HepG2 (cell line): ENCODE data around the gene GRIK4. TPM values are rescaled to one million over a fixed set of nuclear protein-coding genes. Genes with fewer than 3 reads are reported as not detected.
A peak's percentile ranks its signal among the peaks of the same experiment; 100 is the strongest.

Experiments used
- BCL6 ChIP-seq: IDR thresholded peaks from 2 replicates; pipeline ENCODE4 v1.6.1; 2016; ENCODE audit warnings: missing genetic modification reagents, missing compliant biosample characterization
- CEBPG ChIP-seq: IDR thresholded peaks from 2 replicates; pipeline ENCODE4 v1.6.1; 2016
- CREM ChIP-seq, 2 experiments: sonication (generic) in 1 of 2; formaldehyde crosslinking in 1 of 2; IDR thresholded peaks; 2 replicates each; pipeline versions ENCODE4 v1.4.0 to v1.6.1; 2016 to 2020; ENCODE audit warnings: antibody characterized with exemption in 1 of 2, mild to moderate bottlenecking in 1 of 2, missing genetic modification reagents in 1 of 2
- HNF4G ChIP-seq, 2 experiments: sonication (generic) in 1 of 2; formaldehyde crosslinking in 1 of 2; IDR thresholded peaks; 2 replicates each; pipeline versions ENCODE4 v1.4.0 to v1.6.1; 2011 to 2020; ENCODE audit warnings: borderline replicate concordance in 2 of 2, low read depth in 2 of 2, mild to moderate bottlenecking in 2 of 2, low read length in 1 of 2, missing genetic modification reagents in 1 of 2, moderate library complexity in 1 of 2
- MXD4 ChIP-seq: IDR thresholded peaks from 2 replicates; pipeline ENCODE4 v1.6.1; 2016; ENCODE audit warnings: mild to moderate bottlenecking, missing biosample characterization, missing genetic modification reagents
- NONO ChIP-seq, 2 experiments: fragments of 450-650 bp in 1 of 2; sonication (generic) in 1 of 2; formaldehyde crosslinking in 1 of 2; IDR thresholded peaks in 1 of 2; conservative IDR thresholded peaks in 1 of 2; 2 replicates each; pipeline versions ENCODE4 v1.6.1 to v1.8.0; 2017 to 2022; ENCODE audit warnings: mild to moderate bottlenecking in 1 of 2, missing genetic modification reagents in 1 of 2, moderate library complexity in 1 of 2
- RXRB ChIP-seq: IDR thresholded peaks from 2 replicates; pipeline ENCODE4 v1.6.1; 2016; ENCODE audit warnings: borderline replicate concordance, missing genetic modification reagents, missing compliant biosample characterization
- TARDBP ChIP-seq: sonication (generic); formaldehyde crosslinking; IDR thresholded peaks from 2 replicates; pipeline ENCODE4 v1.8.0; 2022; ENCODE audit warnings: mild to moderate bottlenecking, missing genetic modification reagents
- YEATS2 ChIP-seq: sonication (generic); formaldehyde crosslinking; IDR thresholded peaks from 2 replicates; pipeline ENCODE4 v1.4.0; 2020; ENCODE audit warnings: missing genetic modification reagents, borderline replicate concordance
- ZNF34 ChIP-seq: sonication (generic); formaldehyde crosslinking; IDR thresholded peaks from 2 replicates; pipeline ENCODE4 v1.4.0; 2020; ENCODE audit warnings: mild to moderate bottlenecking, missing genetic modification reagents, borderline replicate concordance
- ZNF501 ChIP-seq: sonication (generic); formaldehyde crosslinking; IDR thresholded peaks from 2 replicates; pipeline ENCODE4 v1.5.1; 2020; ENCODE audit warnings: mild to moderate bottlenecking, moderate library complexity, missing genetic modification reagents
- ZNF737 ChIP-seq: sonication (generic); formaldehyde crosslinking; IDR thresholded peaks from 2 replicates; pipeline ENCODE4 v1.5.0; 2020; ENCODE audit warnings: missing genetic modification reagents, mild to moderate bottlenecking, borderline replicate concordance
- polyA plus RNA-seq, 8 experiments: library from polyadenylated mRNA; depleted of rRNA in 3 of 8; stranded (reverse) in 7 of 8; unstranded in 1 of 8; fragments of >200 nt; fragmentation: Illumina TruSeq in 4 of 8; extraction: Trizol in 4 of 8; gene quantifications; 2 replicates each; pipeline versions ENCODE4 v1.2.1 to v1.2.3, GENCODE V29; 2011 to 2016; ENCODE audit warnings: low read depth in 4 of 8, missing spikeins in 1 of 8, mixed read lengths in 1 of 8; ENCODE audit not compliant: insufficient read depth in 1 of 8
- total RNA-seq, 5 experiments: library from RNA; depleted of rRNA; stranded (reverse); fragments of >200 nt; fragmentation: Illumina TruSeq; extraction: Trizol; gene quantifications; 2 replicates each; pipeline ENCODE4 v1.2.3, GENCODE V29; 2016; ENCODE audit warnings: low read depth in 1 of 5
- TF ChIP-seq, protein P1 (sequence below): sonication (generic); formaldehyde crosslinking; IDR thresholded peaks from 2 replicates; pipeline ENCODE4 v1.9.0; 2021; ENCODE audit warnings: missing genetic modification reagents, borderline replicate concordance
- TF ChIP-seq, protein P2 (sequence below): sonication (generic); formaldehyde crosslinking; IDR thresholded peaks from 2 replicates; pipeline ENCODE4 v1.4.0; 2020; ENCODE audit warnings: missing genetic modification reagents
- TF ChIP-seq, protein P3 (sequence below): sonication (generic); formaldehyde crosslinking; IDR thresholded peaks from 2 replicates; pipeline ENCODE4 v1.5.0; 2020; ENCODE audit warnings: mild to moderate bottlenecking, missing genetic modification reagents, moderate library complexity
- TF ChIP-seq, protein P4 (sequence below): IDR thresholded peaks from 2 replicates; pipeline ENCODE4 v1.6.1; 2016; ENCODE audit warnings: missing biosample characterization, missing genetic modification reagents, low read depth
- TF ChIP-seq, protein P5 (sequence below): sonication (generic); formaldehyde crosslinking; IDR thresholded peaks from 2 replicates; pipeline ENCODE4 v1.4.0; 2020; ENCODE audit warnings: missing genetic modification reagents, borderline replicate concordance

Gene GRIK4
- total and polyA plus RNA-seq, 2 of the 13 experiments (the other 11 are each of a cell fraction or from before 2014, with no cell fraction given) = 0.04 to 0.07 TPM

DNA sequence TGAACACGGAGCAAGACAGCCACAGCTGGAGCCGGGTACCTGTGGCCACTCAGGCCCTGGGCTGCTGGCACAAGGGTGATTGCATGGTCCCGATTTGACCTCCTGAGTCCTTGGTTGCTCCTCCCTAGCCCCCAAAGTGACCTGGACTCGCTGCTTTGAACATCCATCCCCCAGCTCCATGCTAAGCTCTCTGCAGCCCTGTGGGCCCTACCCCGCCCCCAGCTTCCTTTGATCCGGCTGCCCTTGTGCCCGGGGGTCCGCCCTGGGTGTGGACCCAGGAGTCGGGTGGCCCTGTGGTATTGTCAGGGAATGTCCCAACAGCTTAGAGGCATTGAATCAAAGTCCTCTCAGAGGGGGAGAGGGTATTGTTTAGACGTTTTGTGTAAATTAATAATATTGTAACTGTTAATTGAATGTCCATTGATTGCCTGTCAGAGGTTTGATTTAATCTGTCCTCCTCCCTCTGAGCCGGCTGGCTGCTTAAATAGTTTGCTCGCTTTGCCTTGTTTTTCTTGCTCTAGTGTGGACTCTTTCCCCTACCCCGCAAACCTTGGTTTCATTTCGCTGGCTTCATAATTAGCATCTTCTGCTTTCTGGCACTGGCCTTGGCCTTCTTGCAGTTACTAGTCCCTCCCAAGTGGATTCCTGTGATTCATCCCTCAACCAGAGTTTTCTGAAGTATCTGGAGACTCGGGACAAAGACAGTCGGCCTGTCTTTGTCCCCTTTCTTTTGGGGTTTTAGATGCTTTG is 20.7 kb downstream of the GRIK4 start (continued):
- TF ChIP-seq NONO (IDR thresholded peaks at IDR 0.05) (no peak), NONO (CRISPR knock-in tag; conservative IDR thresholded peaks at IDR 0.05) (0 out of 2 replicates have a peak, but pooled peaks have one; percentile 47), TARDBP (CRISPR knock-in tag) (no peak), ZNF34 (CRISPR knock-in tag) (no peak), ZNF737 (no peak), YEATS2 (CRISPR knock-in tag) (no peak), CREM (IDR thresholded peaks at IDR 0.05) (no peak), CREM (CRISPR knock-in tag; IDR thresholded peaks at IDR 0.05) (no peak), ZNF501 (no peak), MXD4 (CRISPR knock-in tag) (no peak), RXRB (0 out of 2 replicates have a peak, but pooled peaks have one; percentile 10), CEBPG (CRISPR knock-in tag) (0 out of 2 replicates have a peak, but pooled peaks have one; percentile 5), HNF4G (IDR thresholded peaks at IDR 0.05; ENCODE audit: borderline replicate concordance, low read depth, low read length) (peak; percentile 82), HNF4G (CRISPR knock-in tag; IDR thresholded peaks at IDR 0.05; ENCODE audit: borderline replicate concordance, low read depth) (peak; percentile 47; the same call in 1 of the 2 replicates), BCL6 (peak; percentile 19; the same call in 1 of the 2 replicates)
- TF ChIP-seq, protein P1, sequence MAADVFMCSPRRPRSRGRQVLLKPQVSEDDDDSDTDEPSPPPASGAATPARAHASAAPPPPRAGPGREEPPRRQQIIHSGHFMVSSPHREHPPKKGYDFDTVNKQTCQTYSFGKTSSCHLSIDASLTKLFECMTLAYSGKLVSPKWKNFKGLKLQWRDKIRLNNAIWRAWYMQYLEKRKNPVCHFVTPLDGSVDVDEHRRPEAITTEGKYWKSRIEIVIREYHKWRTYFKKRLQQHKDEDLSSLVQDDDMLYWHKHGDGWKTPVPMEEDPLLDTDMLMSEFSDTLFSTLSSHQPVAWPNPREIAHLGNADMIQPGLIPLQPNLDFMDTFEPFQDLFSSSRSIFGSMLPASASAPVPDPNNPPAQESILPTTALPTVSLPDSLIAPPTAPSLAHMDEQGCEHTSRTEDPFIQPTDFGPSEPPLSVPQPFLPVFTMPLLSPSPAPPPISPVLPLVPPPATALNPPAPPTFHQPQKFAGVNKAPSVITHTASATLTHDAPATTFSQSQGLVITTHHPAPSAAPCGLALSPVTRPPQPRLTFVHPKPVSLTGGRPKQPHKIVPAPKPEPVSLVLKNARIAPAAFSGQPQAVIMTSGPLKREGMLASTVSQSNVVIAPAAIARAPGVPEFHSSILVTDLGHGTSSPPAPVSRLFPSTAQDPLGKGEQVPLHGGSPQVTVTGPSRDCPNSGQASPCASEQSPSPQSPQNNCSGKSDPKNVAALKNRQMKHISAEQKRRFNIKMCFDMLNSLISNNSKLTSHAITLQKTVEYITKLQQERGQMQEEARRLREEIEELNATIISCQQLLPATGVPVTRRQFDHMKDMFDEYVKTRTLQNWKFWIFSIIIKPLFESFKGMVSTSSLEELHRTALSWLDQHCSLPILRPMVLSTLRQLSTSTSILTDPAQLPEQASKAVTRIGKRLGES (CRISPR knock-in tag) = no peak
- TF ChIP-seq, protein P2, sequence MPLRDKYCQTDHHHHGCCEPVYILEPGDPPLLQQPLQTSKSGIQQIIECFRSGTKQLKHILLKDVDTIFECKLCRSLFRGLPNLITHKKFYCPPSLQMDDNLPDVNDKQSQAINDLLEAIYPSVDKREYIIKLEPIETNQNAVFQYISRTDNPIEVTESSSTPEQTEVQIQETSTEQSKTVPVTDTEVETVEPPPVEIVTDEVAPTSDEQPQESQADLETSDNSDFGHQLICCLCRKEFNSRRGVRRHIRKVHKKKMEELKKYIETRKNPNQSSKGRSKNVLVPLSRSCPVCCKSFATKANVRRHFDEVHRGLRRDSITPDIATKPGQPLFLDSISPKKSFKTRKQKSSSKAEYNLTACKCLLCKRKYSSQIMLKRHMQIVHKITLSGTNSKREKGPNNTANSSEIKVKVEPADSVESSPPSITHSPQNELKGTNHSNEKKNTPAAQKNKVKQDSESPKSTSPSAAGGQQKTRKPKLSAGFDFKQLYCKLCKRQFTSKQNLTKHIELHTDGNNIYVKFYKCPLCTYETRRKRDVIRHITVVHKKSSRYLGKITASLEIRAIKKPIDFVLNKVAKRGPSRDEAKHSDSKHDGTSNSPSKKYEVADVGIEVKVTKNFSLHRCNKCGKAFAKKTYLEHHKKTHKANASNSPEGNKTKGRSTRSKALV (CRISPR knock-in tag) = no peak
- TF ChIP-seq, protein P3, sequence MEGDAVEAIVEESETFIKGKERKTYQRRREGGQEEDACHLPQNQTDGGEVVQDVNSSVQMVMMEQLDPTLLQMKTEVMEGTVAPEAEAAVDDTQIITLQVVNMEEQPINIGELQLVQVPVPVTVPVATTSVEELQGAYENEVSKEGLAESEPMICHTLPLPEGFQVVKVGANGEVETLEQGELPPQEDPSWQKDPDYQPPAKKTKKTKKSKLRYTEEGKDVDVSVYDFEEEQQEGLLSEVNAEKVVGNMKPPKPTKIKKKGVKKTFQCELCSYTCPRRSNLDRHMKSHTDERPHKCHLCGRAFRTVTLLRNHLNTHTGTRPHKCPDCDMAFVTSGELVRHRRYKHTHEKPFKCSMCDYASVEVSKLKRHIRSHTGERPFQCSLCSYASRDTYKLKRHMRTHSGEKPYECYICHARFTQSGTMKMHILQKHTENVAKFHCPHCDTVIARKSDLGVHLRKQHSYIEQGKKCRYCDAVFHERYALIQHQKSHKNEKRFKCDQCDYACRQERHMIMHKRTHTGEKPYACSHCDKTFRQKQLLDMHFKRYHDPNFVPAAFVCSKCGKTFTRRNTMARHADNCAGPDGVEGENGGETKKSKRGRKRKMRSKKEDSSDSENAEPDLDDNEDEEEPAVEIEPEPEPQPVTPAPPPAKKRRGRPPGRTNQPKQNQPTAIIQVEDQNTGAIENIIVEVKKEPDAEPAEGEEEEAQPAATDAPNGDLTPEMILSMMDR = no peak
- TF ChIP-seq, protein P4, sequence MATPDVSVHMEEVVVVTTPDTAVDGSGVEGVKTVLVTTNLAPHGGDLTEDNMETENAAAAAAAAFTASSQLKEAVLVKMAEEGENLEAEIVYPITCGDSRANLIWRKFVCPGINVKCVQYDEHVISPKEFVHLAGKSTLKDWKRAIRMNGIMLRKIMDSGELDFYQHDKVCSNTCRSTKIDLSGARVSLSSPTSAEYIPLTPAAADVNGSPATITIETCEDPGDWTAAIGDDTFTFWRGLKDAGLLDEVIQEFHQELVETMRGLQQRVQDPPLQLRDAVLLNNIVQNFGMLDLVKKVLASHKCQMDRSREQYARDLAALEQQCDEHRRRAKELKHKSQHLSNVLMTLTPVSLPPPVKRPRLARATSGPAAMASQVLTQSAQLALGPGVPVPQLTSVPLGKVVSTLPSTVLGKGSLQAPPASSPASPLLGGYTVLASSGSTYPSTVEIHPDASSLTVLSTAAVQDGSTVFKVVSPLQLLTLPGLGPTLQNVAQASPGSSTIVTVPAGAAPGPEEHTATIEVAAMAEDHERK (CRISPR knock-in tag) = no peak
- TF ChIP-seq, protein P5, sequence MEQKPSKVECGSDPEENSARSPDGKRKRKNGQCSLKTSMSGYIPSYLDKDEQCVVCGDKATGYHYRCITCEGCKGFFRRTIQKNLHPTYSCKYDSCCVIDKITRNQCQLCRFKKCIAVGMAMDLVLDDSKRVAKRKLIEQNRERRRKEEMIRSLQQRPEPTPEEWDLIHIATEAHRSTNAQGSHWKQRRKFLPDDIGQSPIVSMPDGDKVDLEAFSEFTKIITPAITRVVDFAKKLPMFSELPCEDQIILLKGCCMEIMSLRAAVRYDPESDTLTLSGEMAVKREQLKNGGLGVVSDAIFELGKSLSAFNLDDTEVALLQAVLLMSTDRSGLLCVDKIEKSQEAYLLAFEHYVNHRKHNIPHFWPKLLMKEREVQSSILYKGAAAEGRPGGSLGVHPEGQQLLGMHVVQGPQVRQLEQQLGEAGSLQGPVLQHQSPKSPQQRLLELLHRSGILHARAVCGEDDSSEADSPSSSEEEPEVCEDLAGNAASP = peak; percentile 26; the same call in 1 of the 2 replicates
